ENCODE data around the gene C10orf95.
A peak's percentile ranks its signal among the peaks of the same experiment; 100 is the strongest.

The C10orf95 gene

DNA sequence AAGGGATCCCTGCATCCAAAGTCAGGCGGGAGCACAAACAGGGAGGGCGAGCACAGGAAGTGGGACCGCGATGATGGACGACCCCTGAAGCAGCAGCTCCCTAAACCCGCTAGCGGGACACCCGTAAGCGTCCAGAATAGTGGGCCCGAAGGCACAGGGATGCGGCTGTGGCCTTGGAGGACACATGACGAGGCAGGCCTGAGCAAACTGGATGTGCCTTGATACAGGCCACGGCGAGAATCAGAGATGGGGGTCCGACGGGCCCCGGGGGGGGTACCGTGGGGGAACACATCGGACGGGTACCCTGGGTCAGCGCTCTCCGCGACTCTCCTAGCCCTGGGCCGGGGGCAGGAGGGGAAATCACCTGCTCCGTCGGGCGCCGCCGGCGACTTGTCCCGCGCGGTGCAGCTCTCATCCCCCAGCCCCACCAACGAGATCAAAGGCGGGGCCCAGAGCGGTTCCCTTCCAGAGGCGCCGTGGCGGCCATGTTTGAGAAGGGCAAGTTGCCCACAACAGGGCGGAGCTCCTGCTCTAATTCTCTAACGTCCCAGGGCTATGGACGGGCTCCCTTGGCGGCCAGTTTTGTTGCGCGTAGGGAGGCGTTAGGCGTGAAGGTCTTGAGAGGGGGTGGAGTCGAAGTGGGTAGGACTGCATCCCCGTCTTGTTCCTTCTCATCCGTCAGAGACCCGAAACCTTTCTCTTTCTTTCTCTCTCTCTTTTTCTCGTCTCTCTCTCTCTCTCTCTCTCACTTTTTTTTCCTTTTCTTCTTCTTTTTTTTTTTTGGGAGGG lies 19.0 kb downstream of the C10orf95 start, which contains the start of gene CUEDC2 (continued):
- TF ChIP-seq, protein P1, sequence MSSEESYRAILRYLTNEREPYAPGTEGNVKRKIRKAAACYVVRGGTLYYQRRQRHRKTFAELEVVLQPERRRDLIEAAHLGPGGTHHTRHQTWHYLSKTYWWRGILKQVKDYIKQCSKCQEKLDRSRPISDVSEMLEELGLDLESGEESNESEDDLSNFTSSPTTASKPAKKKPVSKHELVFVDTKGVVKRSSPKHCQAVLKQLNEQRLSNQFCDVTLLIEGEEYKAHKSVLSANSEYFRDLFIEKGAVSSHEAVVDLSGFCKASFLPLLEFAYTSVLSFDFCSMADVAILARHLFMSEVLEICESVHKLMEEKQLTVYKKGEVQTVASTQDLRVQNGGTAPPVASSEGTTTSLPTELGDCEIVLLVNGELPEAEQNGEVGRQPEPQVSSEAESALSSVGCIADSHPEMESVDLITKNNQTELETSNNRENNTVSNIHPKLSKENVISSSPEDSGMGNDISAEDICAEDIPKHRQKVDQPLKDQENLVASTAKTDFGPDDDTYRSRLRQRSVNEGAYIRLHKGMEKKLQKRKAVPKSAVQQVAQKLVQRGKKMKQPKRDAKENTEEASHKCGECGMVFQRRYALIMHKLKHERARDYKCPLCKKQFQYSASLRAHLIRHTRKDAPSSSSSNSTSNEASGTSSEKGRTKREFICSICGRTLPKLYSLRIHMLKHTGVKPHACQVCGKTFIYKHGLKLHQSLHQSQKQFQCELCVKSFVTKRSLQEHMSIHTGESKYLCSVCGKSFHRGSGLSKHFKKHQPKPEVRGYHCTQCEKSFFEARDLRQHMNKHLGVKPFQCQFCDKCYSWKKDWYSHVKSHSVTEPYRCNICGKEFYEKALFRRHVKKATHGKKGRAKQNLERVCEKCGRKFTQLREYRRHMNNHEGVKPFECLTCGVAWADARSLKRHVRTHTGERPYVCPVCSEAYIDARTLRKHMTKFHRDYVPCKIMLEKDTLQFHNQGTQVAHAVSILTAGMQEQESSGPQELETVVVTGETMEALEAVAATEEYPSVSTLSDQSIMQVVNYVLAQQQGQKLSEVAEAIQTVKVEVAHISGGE (tag by site-specific recombination; conservative IDR thresholded peaks at IDR 0.05; ENCODE audit: low read depth), result peak; percentile 90
- no peak for TF ChIP-seq ZNF239 (tag by site-specific recombination; IDR thresholded peaks at IDR 0.05)
- TF ChIP-seq ZNF155 (tag by site-specific recombination; IDR thresholded peaks at IDR 0.05), result no peak
- 0 out of 2 replicates have a peak, but pooled peaks have one; percentile 50 for TF ChIP-seq ZNF610 (tag by site-specific recombination; IDR thresholded peaks at IDR 0.05; ENCODE audit: borderline replicate concordance)
- no peak for TF ChIP-seq ZNF433 (tag by site-specific recombination; IDR thresholded peaks at IDR 0.05; ENCODE audit: low read depth)
- TF ChIP-seq MYNN (tag by site-specific recombination; IDR thresholded peaks at IDR 0.05; ENCODE audit: borderline replicate concordance), result peak; percentile 52; the same call in 1 of the 2 replicates
- TF ChIP-seq ZNF366 (tag by site-specific recombination; conservative IDR thresholded peaks at IDR 0.05), result peak; percentile 84
- TF ChIP-seq KLF8 (tag by site-specific recombination; IDR thresholded peaks at IDR 0.05), result peak; percentile 95

DNA sequence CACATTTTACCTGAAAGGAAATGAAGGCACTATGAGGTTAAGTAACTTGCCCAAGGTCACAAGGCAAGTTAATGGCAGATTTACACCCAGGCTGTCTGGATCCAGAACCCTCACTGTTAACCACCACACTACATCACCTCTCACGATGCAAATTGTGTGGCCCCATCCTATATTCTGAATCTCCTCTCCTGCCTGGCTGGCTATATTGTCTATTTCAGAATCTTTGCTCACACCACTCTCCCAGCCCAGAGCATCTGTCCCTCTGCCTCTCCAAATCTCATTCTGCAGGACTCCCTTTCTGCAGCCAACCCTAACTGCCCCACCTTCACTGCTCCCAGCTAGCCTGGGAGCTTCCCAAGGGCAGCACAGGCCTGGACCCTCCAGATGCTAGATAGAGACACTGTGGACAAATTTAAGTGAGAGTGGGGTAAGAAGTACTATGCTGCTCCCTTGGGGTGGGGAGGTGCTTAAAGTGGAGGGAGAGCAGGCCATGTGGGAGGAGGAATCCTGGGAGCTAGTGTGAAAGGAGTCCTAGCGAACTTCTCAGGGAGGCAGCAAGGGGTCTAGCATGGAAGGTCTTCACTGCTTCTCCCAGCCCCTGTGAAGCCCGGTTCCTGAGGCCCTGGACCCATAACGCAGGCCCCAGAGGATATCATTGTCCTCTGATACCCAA lies 19.8 kb downstream of the C10orf95 start:
- Histone ChIP-seq H3K4me3 (ENCODE audit: low read depth, low read length) (peak overlapping the region; percentile 62), H3K36me3 (ENCODE audit: control insufficient read depth in 2 of 2, insufficient read depth in 1 of 2, low read length in 2 of 2) (peaks cover 0 to 4% of the 10 kb centered on the region in 2 experiments; a peak in 1 of 3 replicates), H3K9me3 (ENCODE audit: control insufficient read depth, insufficient read depth, low read depth, low read length) (no peaks in the 10 kb centered on the region), H3K27ac (ENCODE audit: extremely low read depth, low read depth, low read length) (peak overlapping the region; percentile 89), H3K4me1 (ENCODE audit: control insufficient read depth, insufficient read depth, low read length) (peaks cover 3% of the 10 kb centered on the region; the same call in 1 of the 2 replicates)
- ChIA-PET POLR2A (interaction anchor here (0.8 to 3.0 kb wide), 10 partner anchors 9 to 202 kb away, joined by 3 to 60 read pairs (median 8); partner anchors contain the start of genes C10orf95, FBXL15 and NFKB2), CTCF (interaction anchor here (0.8 to 3.7 kb wide), 8 partner anchors 8 to 165 kb away, joined by 3 to 14 read pairs (median 4); partner anchors contain the start of gene FBXL15)
- TF ChIP-seq ZNF48 (tag by site-specific recombination; IDR thresholded peaks at IDR 0.05) (no peak), ZBTB17 (tag by site-specific recombination; IDR thresholded peaks at IDR 0.05) (peak; percentile 95), ZNF548 (tag by site-specific recombination; IDR thresholded peaks at IDR 0.05) (no peak), ZNF311 (tag by site-specific recombination; IDR thresholded peaks at IDR 0.05; ENCODE audit: borderline replicate concordance) (no peak), ZNF76 (tag by site-specific recombination; IDR thresholded peaks at IDR 0.05; ENCODE audit: borderline replicate concordance, low read depth) (peak; percentile 83; the same call in 1 of the 2 replicates), IKZF3 (tag by site-specific recombination; IDR thresholded peaks at IDR 0.05) (0 out of 2 replicates have a peak, but pooled peaks have one; percentile 50), FEZF1 (tag by site-specific recombination; IDR thresholded peaks at IDR 0.05) (no peak)
- TF ChIP-seq, protein P2, sequence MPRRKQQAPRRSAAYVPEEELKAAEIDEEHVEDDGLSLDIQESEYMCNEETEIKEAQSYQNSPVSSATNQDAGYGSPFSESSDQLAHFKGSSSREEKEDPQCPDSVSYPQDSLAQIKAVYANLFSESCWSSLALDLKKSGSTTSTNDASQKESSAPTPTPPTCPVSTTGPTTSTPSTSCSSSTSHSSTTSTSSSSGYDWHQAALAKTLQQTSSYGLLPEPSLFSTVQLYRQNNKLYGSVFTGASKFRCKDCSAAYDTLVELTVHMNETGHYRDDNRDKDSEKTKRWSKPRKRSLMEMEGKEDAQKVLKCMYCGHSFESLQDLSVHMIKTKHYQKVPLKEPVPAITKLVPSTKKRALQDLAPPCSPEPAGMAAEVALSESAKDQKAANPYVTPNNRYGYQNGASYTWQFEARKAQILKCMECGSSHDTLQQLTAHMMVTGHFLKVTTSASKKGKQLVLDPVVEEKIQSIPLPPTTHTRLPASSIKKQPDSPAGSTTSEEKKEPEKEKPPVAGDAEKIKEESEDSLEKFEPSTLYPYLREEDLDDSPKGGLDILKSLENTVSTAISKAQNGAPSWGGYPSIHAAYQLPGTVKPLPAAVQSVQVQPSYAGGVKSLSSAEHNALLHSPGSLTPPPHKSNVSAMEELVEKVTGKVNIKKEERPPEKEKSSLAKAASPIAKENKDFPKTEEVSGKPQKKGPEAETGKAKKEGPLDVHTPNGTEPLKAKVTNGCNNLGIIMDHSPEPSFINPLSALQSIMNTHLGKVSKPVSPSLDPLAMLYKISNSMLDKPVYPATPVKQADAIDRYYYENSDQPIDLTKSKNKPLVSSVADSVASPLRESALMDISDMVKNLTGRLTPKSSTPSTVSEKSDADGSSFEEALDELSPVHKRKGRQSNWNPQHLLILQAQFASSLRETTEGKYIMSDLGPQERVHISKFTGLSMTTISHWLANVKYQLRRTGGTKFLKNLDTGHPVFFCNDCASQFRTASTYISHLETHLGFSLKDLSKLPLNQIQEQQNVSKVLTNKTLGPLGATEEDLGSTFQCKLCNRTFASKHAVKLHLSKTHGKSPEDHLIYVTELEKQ (tag by site-specific recombination; IDR thresholded peaks at IDR 0.05; ENCODE audit: borderline replicate concordance), result no peak
- TF ChIP-seq, protein P3, sequence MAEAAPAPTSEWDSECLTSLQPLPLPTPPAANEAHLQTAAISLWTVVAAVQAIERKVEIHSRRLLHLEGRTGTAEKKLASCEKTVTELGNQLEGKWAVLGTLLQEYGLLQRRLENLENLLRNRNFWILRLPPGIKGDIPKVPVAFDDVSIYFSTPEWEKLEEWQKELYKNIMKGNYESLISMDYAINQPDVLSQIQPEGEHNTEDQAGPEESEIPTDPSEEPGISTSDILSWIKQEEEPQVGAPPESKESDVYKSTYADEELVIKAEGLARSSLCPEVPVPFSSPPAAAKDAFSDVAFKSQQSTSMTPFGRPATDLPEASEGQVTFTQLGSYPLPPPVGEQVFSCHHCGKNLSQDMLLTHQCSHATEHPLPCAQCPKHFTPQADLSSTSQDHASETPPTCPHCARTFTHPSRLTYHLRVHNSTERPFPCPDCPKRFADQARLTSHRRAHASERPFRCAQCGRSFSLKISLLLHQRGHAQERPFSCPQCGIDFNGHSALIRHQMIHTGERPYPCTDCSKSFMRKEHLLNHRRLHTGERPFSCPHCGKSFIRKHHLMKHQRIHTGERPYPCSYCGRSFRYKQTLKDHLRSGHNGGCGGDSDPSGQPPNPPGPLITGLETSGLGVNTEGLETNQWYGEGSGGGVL (tag by site-specific recombination; IDR thresholded peaks at IDR 0.05), result peak; percentile 59
- TF ChIP-seq, protein P4, sequence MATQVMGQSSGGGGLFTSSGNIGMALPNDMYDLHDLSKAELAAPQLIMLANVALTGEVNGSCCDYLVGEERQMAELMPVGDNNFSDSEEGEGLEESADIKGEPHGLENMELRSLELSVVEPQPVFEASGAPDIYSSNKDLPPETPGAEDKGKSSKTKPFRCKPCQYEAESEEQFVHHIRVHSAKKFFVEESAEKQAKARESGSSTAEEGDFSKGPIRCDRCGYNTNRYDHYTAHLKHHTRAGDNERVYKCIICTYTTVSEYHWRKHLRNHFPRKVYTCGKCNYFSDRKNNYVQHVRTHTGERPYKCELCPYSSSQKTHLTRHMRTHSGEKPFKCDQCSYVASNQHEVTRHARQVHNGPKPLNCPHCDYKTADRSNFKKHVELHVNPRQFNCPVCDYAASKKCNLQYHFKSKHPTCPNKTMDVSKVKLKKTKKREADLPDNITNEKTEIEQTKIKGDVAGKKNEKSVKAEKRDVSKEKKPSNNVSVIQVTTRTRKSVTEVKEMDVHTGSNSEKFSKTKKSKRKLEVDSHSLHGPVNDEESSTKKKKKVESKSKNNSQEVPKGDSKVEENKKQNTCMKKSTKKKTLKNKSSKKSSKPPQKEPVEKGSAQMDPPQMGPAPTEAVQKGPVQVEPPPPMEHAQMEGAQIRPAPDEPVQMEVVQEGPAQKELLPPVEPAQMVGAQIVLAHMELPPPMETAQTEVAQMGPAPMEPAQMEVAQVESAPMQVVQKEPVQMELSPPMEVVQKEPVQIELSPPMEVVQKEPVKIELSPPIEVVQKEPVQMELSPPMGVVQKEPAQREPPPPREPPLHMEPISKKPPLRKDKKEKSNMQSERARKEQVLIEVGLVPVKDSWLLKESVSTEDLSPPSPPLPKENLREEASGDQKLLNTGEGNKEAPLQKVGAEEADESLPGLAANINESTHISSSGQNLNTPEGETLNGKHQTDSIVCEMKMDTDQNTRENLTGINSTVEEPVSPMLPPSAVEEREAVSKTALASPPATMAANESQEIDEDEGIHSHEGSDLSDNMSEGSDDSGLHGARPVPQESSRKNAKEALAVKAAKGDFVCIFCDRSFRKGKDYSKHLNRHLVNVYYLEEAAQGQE (tag by site-specific recombination; IDR thresholded peaks at IDR 0.05), result no peak
- TF ChIP-seq, protein P5, sequence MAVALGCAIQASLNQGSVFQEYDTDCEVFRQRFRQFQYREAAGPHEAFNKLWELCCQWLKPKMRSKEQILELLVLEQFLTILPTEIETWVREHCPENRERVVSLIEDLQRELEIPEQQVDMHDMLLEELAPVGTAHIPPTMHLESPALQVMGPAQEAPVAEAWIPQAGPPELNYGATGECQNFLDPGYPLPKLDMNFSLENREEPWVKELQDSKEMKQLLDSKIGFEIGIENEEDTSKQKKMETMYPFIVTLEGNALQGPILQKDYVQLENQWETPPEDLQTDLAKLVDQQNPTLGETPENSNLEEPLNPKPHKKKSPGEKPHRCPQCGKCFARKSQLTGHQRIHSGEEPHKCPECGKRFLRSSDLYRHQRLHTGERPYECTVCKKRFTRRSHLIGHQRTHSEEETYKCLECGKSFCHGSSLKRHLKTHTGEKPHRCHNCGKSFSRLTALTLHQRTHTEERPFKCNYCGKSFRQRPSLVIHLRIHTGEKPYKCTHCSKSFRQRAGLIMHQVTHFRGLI (tag by site-specific recombination; IDR thresholded peaks at IDR 0.05), result no peak
